MM.1S (cell line): ENCODE measurements around the gene NCOA4.
"Not testable (repeated sequence)": the region's sequence is repeated elsewhere in the genome, so short reads cannot be mapped to it uniquely, and the experiment has no call there.

Experiments
- DNase-seq: peaks from one replicate; pipeline ENCODE4 v3.0.0-alpha.2; 2015
- H2AFZ ChIP-seq: fragments of 300-600 bp; sonication (generic); 2 replicates; pipeline ENCODE4 v1.6.0; 2016; ENCODE audit warnings: antibody characterized with exemption, low read length
- H3F3A ChIP-seq: fragments of 300-600 bp; sonication (generic); 2 replicates; pipeline ENCODE4 v1.6.1; 2016; ENCODE audit warnings: mild to moderate bottlenecking, antibody characterized with exemption, low read length, moderate library complexity, mixed read lengths; ENCODE audit not compliant: insufficient read depth
- H3K27ac ChIP-seq: fragments of 300-600 bp; sonication (generic); 2 replicates; pipeline ENCODE4 v1.5.1; 2016; ENCODE audit warnings: mild to moderate bottlenecking, low read length
- H3K27me3 ChIP-seq: fragments of 300-600 bp; sonication (generic); replicated peaks from 2 replicates; pipeline ENCODE4 v1.6.0; 2016; ENCODE audit warnings: low read length; ENCODE audit not compliant: insufficient read depth
- H3K36me3 ChIP-seq: fragments of 300-600 bp; sonication (generic); replicated peaks from 2 replicates; pipeline ENCODE4 v1.6.1; 2016; ENCODE audit warnings: mild to moderate bottlenecking, low read length, mixed read lengths; ENCODE audit not compliant: insufficient read depth
- H3K4me1 ChIP-seq: fragments of 300-600 bp; sonication (generic); 2 replicates; pipeline ENCODE4 v1.6.1; 2016; ENCODE audit warnings: low read length, mixed read lengths
- H3K4me2 ChIP-seq: fragments of 300-600 bp; sonication (generic); 2 replicates; pipeline ENCODE4 v1.6.0; 2016; ENCODE audit warnings: low read depth, low read length
- H3K4me3 ChIP-seq: fragments of 300-600 bp; sonication (generic); 2 replicates; pipeline ENCODE4 v1.5.1; 2016; ENCODE audit warnings: low read length, mixed read lengths
- H3K79me2 ChIP-seq: fragments of 300-600 bp; sonication (generic); 2 replicates; pipeline ENCODE4 v1.6.1; 2016; ENCODE audit warnings: mixed run types, low read length, mixed read lengths
- H3K9ac ChIP-seq: fragments of 300-600 bp; sonication (generic); 2 replicates; pipeline ENCODE4 v1.6.1; 2016; ENCODE audit warnings: low read length, mixed read lengths
- H3K9me2 ChIP-seq: fragments of 300-600 bp; sonication (generic); replicated peaks from 2 replicates; pipeline ENCODE4 v1.6.1; 2016; ENCODE audit warnings: mild to moderate bottlenecking, low read length, mixed read lengths; ENCODE audit not compliant: insufficient read depth
- H3K9me3 ChIP-seq: fragments of 300-600 bp; sonication (generic); replicated peaks from 2 replicates; pipeline ENCODE4 v1.6.1; 2016; ENCODE audit warnings: mild to moderate bottlenecking, low read length, mixed read lengths; ENCODE audit not compliant: insufficient read depth
- H4K20me1 ChIP-seq: fragments of 300-600 bp; sonication (generic); 2 replicates; pipeline ENCODE4 v1.6.1; 2016; ENCODE audit warnings: mild to moderate bottlenecking, low read length, moderate library complexity, mixed read lengths; ENCODE audit not compliant: insufficient read depth
- EZH2 ChIP-seq: fragments of 300-600 bp; sonication (generic); optimal IDR thresholded peaks from 2 replicates; pipeline ENCODE3; 2017; ENCODE audit warnings: low read depth, mild to moderate bottlenecking, antibody characterized with exemption, low read length, mixed read lengths
- EZH2phosphoT487 ChIP-seq: fragments of 300-600 bp; sonication (generic); IDR thresholded peaks from 2 replicates; pipeline ENCODE4 v1.6.1; 2018; ENCODE audit warnings: antibody characterized with exemption, low read length
- TF ChIP-seq, protein P1 (sequence below): fragments of 300-600 bp; sonication (generic); IDR thresholded peaks from 2 replicates; pipeline ENCODE4 v1.5.1; 2016; ENCODE audit warnings: antibody characterized with exemption, low read length, mixed read lengths

NCOA4 gene

DNA sequence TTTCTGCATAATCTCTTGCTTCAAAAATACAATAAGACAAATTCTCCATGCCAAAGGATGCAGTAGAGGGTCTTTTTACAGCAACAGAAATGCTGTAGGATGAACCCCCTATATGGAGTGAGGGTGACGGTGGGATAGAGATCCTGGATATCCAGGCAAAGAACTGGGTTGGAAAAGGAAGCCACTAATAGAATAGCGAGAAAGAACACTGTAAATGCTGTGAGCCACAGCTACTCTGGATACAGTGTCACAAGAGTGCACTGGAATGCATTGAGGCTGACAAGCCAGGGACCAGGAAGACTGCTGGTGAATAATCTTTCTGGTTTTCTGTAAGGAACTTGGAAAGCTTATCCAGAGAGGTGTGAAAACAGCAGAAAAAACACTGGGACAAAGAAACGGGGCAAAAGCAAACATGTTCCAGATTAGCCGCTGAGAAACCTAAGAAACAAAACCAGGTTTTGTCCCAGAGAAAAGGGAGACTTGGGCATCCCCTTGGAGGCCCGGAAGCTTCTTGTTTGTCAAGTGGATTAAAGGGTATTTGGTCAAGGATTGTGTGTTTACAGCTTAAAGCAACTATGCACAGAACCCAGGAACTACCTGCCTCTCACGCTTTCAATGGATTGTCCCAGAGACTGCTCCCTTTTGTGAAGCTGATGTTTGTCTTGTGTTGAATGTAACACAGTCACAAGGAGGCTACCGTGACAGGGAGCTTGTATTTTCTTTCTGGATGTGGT, 21.8 kb upstream of the NCOA4 start:
- H3K9me2 ChIP-seq, result no peaks in the 10 kb centered on the region
- no peaks in the 10 kb centered on the region for H3K36me3 ChIP-seq
- H3K27ac ChIP-seq, result no peak overlapping the region
- no peaks in the 10 kb centered on the region for H3K79me2 ChIP-seq
- no peaks in the 10 kb centered on the region for H3F3A ChIP-seq
- TF ChIP-seq, protein P1, sequence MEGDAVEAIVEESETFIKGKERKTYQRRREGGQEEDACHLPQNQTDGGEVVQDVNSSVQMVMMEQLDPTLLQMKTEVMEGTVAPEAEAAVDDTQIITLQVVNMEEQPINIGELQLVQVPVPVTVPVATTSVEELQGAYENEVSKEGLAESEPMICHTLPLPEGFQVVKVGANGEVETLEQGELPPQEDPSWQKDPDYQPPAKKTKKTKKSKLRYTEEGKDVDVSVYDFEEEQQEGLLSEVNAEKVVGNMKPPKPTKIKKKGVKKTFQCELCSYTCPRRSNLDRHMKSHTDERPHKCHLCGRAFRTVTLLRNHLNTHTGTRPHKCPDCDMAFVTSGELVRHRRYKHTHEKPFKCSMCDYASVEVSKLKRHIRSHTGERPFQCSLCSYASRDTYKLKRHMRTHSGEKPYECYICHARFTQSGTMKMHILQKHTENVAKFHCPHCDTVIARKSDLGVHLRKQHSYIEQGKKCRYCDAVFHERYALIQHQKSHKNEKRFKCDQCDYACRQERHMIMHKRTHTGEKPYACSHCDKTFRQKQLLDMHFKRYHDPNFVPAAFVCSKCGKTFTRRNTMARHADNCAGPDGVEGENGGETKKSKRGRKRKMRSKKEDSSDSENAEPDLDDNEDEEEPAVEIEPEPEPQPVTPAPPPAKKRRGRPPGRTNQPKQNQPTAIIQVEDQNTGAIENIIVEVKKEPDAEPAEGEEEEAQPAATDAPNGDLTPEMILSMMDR, result no peak
- no peak for TF ChIP-seq EZH2
- no peak for TF ChIP-seq EZH2phosphoT487
- no peaks in the 10 kb centered on the region for H4K20me1 ChIP-seq
- no peak overlapping the region for H2AFZ ChIP-seq
- H3K4me2 ChIP-seq, result no peak overlapping the region
- no peak overlapping the region for H3K9ac ChIP-seq
- DNase-seq, result no peak
- H3K9me3 ChIP-seq, result no peaks in the 10 kb centered on the region
- no peaks in the 10 kb centered on the region for H3K27me3 ChIP-seq
- no peak overlapping the region for H3K4me3 ChIP-seq
- H3K4me1 ChIP-seq, result no peaks in the 10 kb centered on the region

DNA sequence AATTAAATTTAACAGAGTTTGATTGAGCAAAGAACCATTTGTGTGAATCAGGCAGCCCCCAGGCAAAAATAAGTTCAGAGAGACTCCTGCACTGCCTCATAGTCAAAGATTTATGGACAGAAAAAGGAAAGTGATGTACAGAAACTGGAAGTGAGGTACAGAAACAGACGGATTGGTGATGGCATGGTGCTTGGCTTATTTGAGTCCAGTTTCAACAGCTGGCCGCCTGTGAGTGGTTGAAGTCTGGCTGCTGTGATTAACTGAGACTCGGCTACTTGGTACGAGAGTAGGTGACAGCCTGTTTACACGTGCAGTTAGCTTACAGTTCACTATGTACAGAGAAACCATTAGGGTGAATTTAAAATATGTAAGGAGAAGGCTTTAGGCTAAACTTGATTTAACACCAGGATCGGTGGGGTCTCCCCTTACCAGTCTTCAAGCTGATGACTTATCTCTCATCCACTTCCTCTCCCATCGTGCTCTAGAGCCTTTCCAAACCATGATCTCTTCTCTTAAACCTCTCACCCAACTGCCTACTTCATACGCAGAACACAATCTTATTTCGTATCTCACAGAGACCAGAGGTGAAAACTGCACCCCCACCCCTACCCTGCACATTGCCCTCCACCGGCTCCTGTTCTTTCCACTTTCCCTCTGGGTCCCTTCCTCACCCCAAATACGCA, 20.7 kb upstream of the NCOA4 start:
- Histone ChIP-seq H3K4me2 (no peak overlapping the region), H3K27ac (no peak overlapping the region), H2AFZ (no peak overlapping the region), H3K9me2 (no peaks in the 10 kb centered on the region), H4K20me1 (no peaks in the 10 kb centered on the region), H3K27me3 (no peaks in the 10 kb centered on the region), H3K36me3 (no peaks in the 10 kb centered on the region), H3K9me3 (no peaks in the 10 kb centered on the region), H3K4me1 (no peaks in the 10 kb centered on the region), H3K79me2 (no peaks in the 10 kb centered on the region), H3K4me3 (no peak overlapping the region), H3F3A (no peaks in the 10 kb centered on the region), H3K9ac (no peak overlapping the region)
- DNase-seq, result no peak
- TF ChIP-seq, protein P1, result no peak
- TF ChIP-seq EZH2phosphoT487, result no peak
- TF ChIP-seq EZH2, result no peak

DNA sequence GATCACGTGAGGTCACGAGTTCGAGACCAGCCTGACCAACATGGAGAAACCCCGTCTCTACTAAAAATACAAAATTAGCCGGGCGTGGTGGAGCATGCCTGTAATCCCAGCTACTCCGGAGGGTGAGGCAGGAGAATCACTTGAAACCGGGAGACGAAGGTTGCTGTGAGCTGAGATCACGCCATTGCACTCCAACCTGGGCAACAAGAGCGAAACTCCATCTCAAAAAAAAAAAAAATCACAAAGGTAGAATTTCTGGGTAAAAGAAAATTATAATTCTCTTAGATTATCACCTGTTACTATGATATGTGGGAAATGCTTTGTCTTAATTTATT, 19.0 kb upstream of the NCOA4 start:
- not testable (repeated sequence) for H3K4me1 ChIP-seq, H3K9me3 ChIP-seq, H3K79me2 ChIP-seq, H4K20me1 ChIP-seq, H3K9ac ChIP-seq, H3K9me2 ChIP-seq, H3K27me3 ChIP-seq, H3K4me2 ChIP-seq, H3F3A ChIP-seq, DNase-seq, H3K36me3 ChIP-seq, H3K27ac ChIP-seq, H2AFZ ChIP-seq, H3K4me3 ChIP-seq

DNA sequence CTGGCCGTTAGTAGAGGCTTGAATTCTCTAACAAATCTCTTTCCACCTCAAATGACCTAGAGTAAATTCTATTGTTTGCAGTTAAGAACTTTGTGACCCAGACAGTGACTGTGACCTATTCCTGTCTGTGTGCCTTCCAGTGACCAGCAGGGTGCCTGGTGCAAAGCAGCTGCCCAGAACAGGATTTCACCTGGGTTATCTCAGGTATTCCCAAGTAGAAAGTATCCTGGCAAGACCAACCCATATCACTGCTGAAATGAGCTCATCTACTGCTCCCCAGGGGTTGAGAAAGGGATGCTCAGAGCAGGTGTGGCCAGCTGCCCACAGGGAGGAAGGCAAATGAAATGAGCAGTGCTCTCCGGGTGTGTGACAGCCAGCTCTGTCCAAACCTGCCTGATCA, 17.7 kb upstream of the NCOA4 start:
- Histone ChIP-seq H3F3A (no peaks in the 10 kb centered on the region), H3K36me3 (no peaks in the 10 kb centered on the region), H3K79me2 (no peaks in the 10 kb centered on the region), H3K9ac (no peak overlapping the region), H3K27ac (no peak overlapping the region), H3K27me3 (no peaks in the 10 kb centered on the region), H3K9me3 (no peaks in the 10 kb centered on the region), H4K20me1 (no peaks in the 10 kb centered on the region), H3K4me2 (no peak overlapping the region), H3K4me3 (no peak overlapping the region), H2AFZ (no peak overlapping the region), H3K4me1 (no peaks in the 10 kb centered on the region), H3K9me2 (no peaks in the 10 kb centered on the region)
- DNase-seq, result no peak
- TF ChIP-seq EZH2phosphoT487, result no peak
- TF ChIP-seq EZH2, result no peak
- TF ChIP-seq, protein P1, result no peak
